Amygdala (tissue), 56 donors: Measurements from ENCODE around the gene SIK3.

Experiments
- DNase-seq, 56 donors: peaks; one replicate each; lab custom pipeline; 2025; lab: John Stamatoyannopoulos, UW

SIK3 gene

GRCh38 chr11:116980136-116980793 is 118.0 kb downstream of the SIK3 start:
- DNase-seq: no peak

- peak in 2 of 56 donors; percentile 14 to 34 for DNase-seq
These were observed 121.2 kb downstream of the SIK3 start for GRCh38 chr11:116976941-116977570.

- no peak for DNase-seq
These were observed 122.6 kb downstream of the SIK3 start for GRCh38 chr11:116975661-116976060.

GRCh38 chr11:116973270-116973669 is 125.0 kb downstream of the SIK3 start:
- DNase-seq: no peak

- DNase-seq: peak in 2 of 56 donors; percentile 13 to 20
These were observed 125.5 kb downstream of the SIK3 start for GRCh38 chr11:116972691-116973090.

- DNase-seq: no peak
These were observed 127.5 kb downstream of the SIK3 start for GRCh38 chr11:116970485-116971292.

GRCh38 chr11:116969694-116970093 is 128.5 kb downstream of the SIK3 start:
- no peak for DNase-seq

- DNase-seq: no peak
These were observed 134.0 kb downstream of the SIK3 start for GRCh38 chr11:116964269-116964668.

GRCh38 chr11:116963813-116964212 is 134.4 kb downstream of the SIK3 start:
- DNase-seq: no peak

- DNase-seq: no peak
These were observed 136.1 kb downstream of the SIK3 start for GRCh38 chr11:116962108-116962507.

GRCh38 chr11:116960930-116961329 is 137.3 kb downstream of the SIK3 start:
- DNase-seq: peak in 5 of 56 donors; percentile 14 to 43 (median 20)

GRCh38 chr11:116958246-116958645 is 140.0 kb downstream of the SIK3 start:
- no peak for DNase-seq

- no peak for DNase-seq
These were observed 142.3 kb downstream of the SIK3 start for GRCh38 chr11:116955949-116956348.

- DNase-seq: no peak
These were observed 142.7 kb downstream of the SIK3 start for GRCh38 chr11:116955548-116955947.

GRCh38 chr11:116953530-116954285 is 144.5 kb downstream of the SIK3 start:
- no peak for DNase-seq

- no peak for DNase-seq
These were observed 146.5 kb downstream of the SIK3 start for GRCh38 chr11:116951762-116952161.

- no peak for DNase-seq
These were observed 148.0 kb downstream of the SIK3 start for GRCh38 chr11:116950210-116950609.

- DNase-seq: no peak
These were observed 149.8 kb downstream of the SIK3 start for GRCh38 chr11:116948391-116948790.

- DNase-seq: no peak
These were observed 151.8 kb downstream of the SIK3 start for GRCh38 chr11:116946414-116946813.

- no peak for DNase-seq
These were observed 158.7 kb downstream of the SIK3 start for GRCh38 chr11:116939499-116939898.
